AG04450 (cell line): Measurements from ENCODE around the gene TSFM. TPM values are rescaled to one million over a fixed set of nuclear protein-coding genes. Genes with fewer than 3 reads are reported as not detected.

ENCODE experiments used
- CTCF ChIA-PET: fragments of 300-600, 350-600 bp; formaldehyde crosslinking; extraction: SDS; loops from one replicate; lab custom pipeline; 2022; ENCODE audit warnings: antibody characterized with exemption, inconsistent platforms; lab: Charles Lee
- POLR2A ChIA-PET: fragments of 350-600 bp; formaldehyde crosslinking; extraction: SDS; loops from one replicate; lab custom pipeline; 2021; ENCODE audit warnings: antibody characterized with exemption, inconsistent platforms; lab: Yijun Ruan, JAX
- DNase-seq: peaks from one replicate; pipeline ENCODE4 v3.0.0-alpha.2; 2011; ENCODE audit warnings: low read depth, low spot score
- H3K27ac ChIP-seq: one replicate; pipeline ENCODE4 v1.5.1; 2012; ENCODE audit warnings: low read depth, low read length, control low read depth
- H3K27me3 ChIP-seq: one replicate; pipeline ENCODE4 v1.6.0; 2012; ENCODE audit warnings: low read length; ENCODE audit not compliant: control insufficient read depth, insufficient read depth
- H3K4me3 ChIP-seq: 2 replicates; pipeline ENCODE4 v1.5.1; 2011; ENCODE audit warnings: mild to moderate bottlenecking, low read depth, low read length, control low read depth
- H3K9me3 ChIP-seq: 2 replicates; pipeline ENCODE4 v1.5.1; 2012; ENCODE audit warnings: low read length; ENCODE audit not compliant: control insufficient read depth, insufficient read depth
- polyA plus RNA-seq: library from polyadenylated mRNA; depleted of rRNA; stranded (reverse); fragments of >200 nt; gene quantifications from 2 replicates; pipeline ENCODE4 v1.2.3, GENCODE V29; 2011
- TF ChIP-seq, protein P1 (sequence below): IDR thresholded peaks from 2 replicates; pipeline ENCODE4 v1.5.1; 2011; ENCODE audit warnings: low read depth, low read length, control low read depth, inconsistent platforms

TSFM gene
- polyA plus RNA-seq, 1 experiment, result 22.3 TPM

DNA sequence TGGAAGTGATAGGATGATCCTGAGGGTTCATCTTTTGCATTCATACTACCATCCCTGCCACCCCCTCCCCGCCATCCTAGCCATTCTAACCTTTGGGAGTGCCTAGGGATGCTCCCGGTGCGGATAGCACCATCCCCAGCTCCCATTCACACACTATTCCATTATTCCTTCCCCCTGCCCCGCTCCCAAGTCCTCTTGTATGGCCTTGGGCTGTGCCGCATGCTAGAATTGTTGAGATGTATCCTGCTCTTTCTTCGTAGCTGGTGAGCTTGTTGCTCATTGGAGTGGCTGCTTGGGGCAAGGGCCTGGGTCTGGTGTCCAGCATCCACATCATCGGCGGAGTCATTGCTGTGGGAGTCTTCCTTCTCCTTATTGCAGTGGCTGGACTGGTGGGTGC is 37.1 kb upstream of the TSFM start:
- Histone ChIP-seq H3K9me3 (no peaks in the 10 kb centered on the region), H3K4me3 (peak overlapping the region; percentile 94), H3K27ac (peak overlapping the region; percentile 97), H3K27me3 (peaks cover 18% of the 10 kb centered on the region)
- ChIA-PET POLR2A (interaction anchor here (1.0 to 2.5 kb wide), 3 partner anchors 9 to 27 kb away, joined by 3 to 8 read pairs (median 8); partner anchors contain the start of genes EEF1AKMT3 and METTL1), CTCF (interaction anchor here (2.1 to 2.4 kb wide), 2 partner anchors 11 to 19 kb away, joined by 9 to 10 read pairs; no protein-coding TSS in a partner anchor)
- DNase-seq, result no peak
- TF ChIP-seq, protein P1, sequence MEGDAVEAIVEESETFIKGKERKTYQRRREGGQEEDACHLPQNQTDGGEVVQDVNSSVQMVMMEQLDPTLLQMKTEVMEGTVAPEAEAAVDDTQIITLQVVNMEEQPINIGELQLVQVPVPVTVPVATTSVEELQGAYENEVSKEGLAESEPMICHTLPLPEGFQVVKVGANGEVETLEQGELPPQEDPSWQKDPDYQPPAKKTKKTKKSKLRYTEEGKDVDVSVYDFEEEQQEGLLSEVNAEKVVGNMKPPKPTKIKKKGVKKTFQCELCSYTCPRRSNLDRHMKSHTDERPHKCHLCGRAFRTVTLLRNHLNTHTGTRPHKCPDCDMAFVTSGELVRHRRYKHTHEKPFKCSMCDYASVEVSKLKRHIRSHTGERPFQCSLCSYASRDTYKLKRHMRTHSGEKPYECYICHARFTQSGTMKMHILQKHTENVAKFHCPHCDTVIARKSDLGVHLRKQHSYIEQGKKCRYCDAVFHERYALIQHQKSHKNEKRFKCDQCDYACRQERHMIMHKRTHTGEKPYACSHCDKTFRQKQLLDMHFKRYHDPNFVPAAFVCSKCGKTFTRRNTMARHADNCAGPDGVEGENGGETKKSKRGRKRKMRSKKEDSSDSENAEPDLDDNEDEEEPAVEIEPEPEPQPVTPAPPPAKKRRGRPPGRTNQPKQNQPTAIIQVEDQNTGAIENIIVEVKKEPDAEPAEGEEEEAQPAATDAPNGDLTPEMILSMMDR, result no peak

DNA sequence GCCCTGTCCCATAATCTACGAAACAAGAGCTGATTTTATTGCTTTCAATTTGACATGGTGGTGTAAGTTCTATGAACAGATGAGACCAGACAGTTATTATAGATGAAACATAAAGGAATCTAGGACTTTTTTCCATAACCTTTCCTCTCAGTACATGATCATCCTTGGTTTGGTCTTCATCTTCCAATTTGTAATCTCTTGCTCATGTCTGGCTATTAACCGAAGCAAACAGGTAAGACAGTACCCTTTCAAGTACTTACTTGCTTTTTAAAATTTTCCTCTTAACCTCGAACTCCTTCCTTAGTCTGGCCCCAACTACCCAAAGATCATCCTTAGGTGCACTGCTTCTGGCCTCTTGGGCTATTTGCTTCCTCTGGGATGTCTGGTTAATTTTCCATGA is 36.6 kb upstream of the TSFM start:
- TF ChIP-seq, protein P1, result no peak
- H3K27me3 ChIP-seq, result peaks cover 13% of the 10 kb centered on the region
- no peak for DNase-seq
- ChIA-PET POLR2A (interaction anchor here (2.5 kb wide), 1 partner anchor 10 kb away, joined by 8 read pairs; no protein-coding TSS in a partner anchor), CTCF (interaction anchor here (2.1 to 2.4 kb wide), 2 partner anchors 10 to 20 kb away, joined by 9 to 10 read pairs; no protein-coding TSS in a partner anchor)
- peak overlapping the region; percentile 94 for H3K4me3 ChIP-seq
- H3K27ac ChIP-seq, result no peak overlapping the region
- no peaks in the 10 kb centered on the region for H3K9me3 ChIP-seq

DNA sequence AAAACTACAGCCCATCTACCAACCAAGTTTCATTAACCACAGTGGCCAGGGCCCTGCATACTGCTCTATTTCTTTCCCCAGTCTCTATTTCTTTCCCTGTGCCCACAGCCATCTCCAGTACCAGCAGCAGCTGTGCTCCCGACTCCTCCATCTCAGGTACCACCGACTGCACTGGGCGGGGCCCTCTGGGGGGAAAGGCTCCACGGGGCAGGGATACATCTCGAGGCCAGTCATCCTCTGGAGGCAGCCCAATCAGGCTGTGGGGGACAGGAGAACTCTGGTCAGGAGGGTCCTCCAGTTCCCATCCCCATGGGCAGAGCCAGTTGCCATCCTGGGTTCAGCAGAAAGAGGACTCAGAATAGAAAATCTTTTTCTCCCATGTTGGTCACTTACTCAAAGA is 33.5 kb upstream of the TSFM start:
- no peak overlapping the region for H3K4me3 ChIP-seq
- TF ChIP-seq, protein P1, result no peak
- no peak overlapping the region for H3K27ac ChIP-seq
- peaks cover 4% of the 10 kb centered on the region for H3K27me3 ChIP-seq
- no peak for DNase-seq
- POLR2A ChIA-PET, result no interaction called here
- no peaks in the 10 kb centered on the region; the same call in 1 of the 2 replicates for H3K9me3 ChIP-seq
- CTCF ChIA-PET, result interaction anchor here (0.8 kb wide), 1 partner anchor 8 kb away, joined by 3 read pairs; no protein-coding TSS in a partner anchor

DNA sequence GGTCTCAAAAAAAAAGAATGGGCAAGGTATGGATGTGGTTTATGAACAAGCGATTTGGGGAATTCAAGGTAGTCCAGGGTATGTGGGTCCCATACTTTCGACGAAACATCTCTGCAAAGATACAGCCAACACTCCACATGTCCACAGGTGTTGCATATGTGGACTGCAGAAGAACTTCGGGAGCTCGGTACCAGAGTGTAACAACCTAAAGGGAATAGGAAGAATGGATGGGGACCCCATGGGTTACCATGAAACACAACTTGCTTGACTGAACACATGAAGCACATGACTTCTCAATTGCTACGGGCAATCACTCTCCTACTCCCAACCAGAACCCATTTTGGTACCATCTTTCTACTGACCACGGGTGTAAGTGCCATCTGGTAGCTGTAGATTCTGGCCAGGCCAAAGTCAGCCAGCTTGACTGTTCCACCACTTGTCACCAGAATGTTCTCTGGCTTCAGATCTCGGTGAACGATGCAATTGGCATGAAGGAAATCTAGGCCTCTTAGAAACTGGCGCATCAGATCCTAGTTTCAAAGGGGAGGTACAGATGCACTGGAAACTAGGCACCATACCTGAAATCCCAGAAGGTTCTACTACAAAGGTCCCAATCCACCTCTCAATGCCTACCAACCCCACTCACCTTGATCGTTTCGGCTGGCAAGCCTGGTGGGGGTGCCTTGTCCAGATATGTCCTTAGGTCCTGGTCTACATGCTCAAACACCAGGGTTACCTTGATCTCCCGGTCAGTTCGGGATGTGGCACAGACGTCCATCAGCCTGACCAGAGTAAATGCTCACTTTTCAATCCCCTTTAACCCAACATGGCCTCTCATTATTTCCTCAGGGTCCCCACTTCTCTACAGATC is 31.8 kb upstream of the TSFM start:
- ChIA-PET CTCF (interaction anchor here (1.2 kb wide), 1 partner anchor 117 kb away, joined by 4 read pairs; no protein-coding TSS in a partner anchor), POLR2A (interaction anchor here (0.9 kb wide), 1 partner anchor 11 kb away, joined by 3 read pairs; no protein-coding TSS in a partner anchor)
- H3K27ac ChIP-seq, result peak overlapping the region; percentile 91
- TF ChIP-seq, protein P1, result no peak
- peak overlapping the region; percentile 91 for H3K4me3 ChIP-seq
- no peak for DNase-seq
- peaks cover 7% of the 10 kb centered on the region for H3K27me3 ChIP-seq
- H3K9me3 ChIP-seq, result no peaks in the 10 kb centered on the region; the same call in 1 of the 2 replicates

DNA sequence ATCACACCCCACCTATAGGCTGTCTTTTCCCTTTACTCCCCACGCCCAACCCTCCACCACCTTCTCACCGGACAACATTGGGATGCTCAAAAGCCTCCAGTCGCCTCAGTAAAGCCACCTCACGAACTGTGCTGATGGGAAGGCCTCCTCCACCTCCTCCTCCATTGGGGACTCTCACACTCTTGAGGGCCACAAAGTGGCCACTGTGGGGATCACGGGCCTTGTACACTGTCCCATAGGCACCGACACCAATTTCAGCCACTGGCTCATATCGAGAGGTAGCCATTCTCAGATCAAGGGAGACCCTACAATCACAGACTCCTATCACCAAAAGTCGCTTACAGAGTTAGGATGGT is 31.2 kb upstream of the TSFM start:
- Histone ChIP-seq H3K4me3 (peak overlapping the region; percentile 91), H3K27me3 (peaks cover 9% of the 10 kb centered on the region), H3K27ac (peak overlapping the region; percentile 91), H3K9me3 (no peaks in the 10 kb centered on the region; the same call in 1 of the 2 replicates)
- TF ChIP-seq, protein P1, result no peak
- ChIA-PET POLR2A (no interaction called here), CTCF (no interaction called here)
- DNase-seq, result no peak
